Activated T-helper 1 cell treated with anti-CD3 and anti-CD28 coated beads, Interleukin-12 subunit alpha, Interleukin-12 subunit beta, Interleukin-2, Interleukin-4 antibody, amounts not matched to agents 30 ng/mL and 10 ng/mL and 1 ng/mL, durations not matched to agents 14 hours and 24 hours and 36 hours (primary cell): ENCODE data around the gene CALCOCO2. TPM values are rescaled to one million over a fixed set of nuclear protein-coding genes. Genes with fewer than 3 reads are reported as not detected.
A peak's percentile ranks its signal among the peaks of the same experiment; 100 is the strongest.
"Not testable (repeated sequence)": the region's sequence is repeated elsewhere in the genome, so short reads cannot be mapped to it uniquely, and the experiment has no call there.

Experiments
- DNase-seq: peaks from one replicate; pipeline ENCODE4 v3.0.0; 2021; ENCODE audit warnings: low spot score
- H3K27ac Mint-ChIP-seq: one replicate; pipeline ENCODE4 v1.8.0; 2021; ENCODE audit warnings: mild to moderate bottlenecking, mixed read lengths
- H3K27me3 Mint-ChIP-seq: one replicate; pipeline ENCODE4 v1.8.0; 2022; ENCODE audit warnings: mild to moderate bottlenecking, moderate library complexity, mixed read lengths; ENCODE audit not compliant: insufficient read depth
- H3K36me3 Mint-ChIP-seq: one replicate; pipeline ENCODE4 v1.8.0; 2021; ENCODE audit warnings: low read depth, mixed read lengths
- H3K4me1 Mint-ChIP-seq: one replicate; pipeline ENCODE4 v1.8.0; 2021; ENCODE audit warnings: low read depth, mixed read lengths
- H3K4me3 Mint-ChIP-seq: one replicate; pipeline ENCODE4 v1.8.0; 2021; ENCODE audit warnings: mild to moderate bottlenecking, moderate library complexity, mixed read lengths
- H3K9me3 Mint-ChIP-seq: one replicate; pipeline ENCODE4 v1.8.0; 2021; ENCODE audit warnings: mixed read lengths
- intact Hi-C: fragments of 100-400 bp; cut with micrococcal nuclease; formaldehyde crosslinking; loops from one replicate; pipeline ENCODE4 v1.15.1; 2024
- total RNA-seq: library from RNA; stranded (reverse); gene quantifications from 2 replicates; pipeline ENCODE4 v1.2.3, GENCODE V29; 2022

The CALCOCO2 gene
- 50.3 and 57.9 TPM in 2 replicates for total RNA-seq

- Mint-ChIP-seq H3K4me1 (peaks cover 50% of the 10 kb centered on the region), H3K27ac (peak within 1 kb of the TSS; percentile 97), H3K9me3 (no peaks in the 10 kb centered on the region), H3K27me3 (peaks cover 12% of the 10 kb centered on the region), H3K4me3 (peak within 1 kb of the TSS; percentile 93), H3K36me3 (peaks cover 11% of the 10 kb centered on the region)
- peak; percentile 85 for DNase-seq
- intact Hi-C loops: loop anchor here (1.0 to 10.0 kb wide), 6 partner anchors 10 to 1186 kb away; partner anchors contain the start of genes ATP5MC1, KPNB1, TTLL6 and UBE2Z
Observed at GRCh38 chr17:48830840-48831548, at the start of gene CALCOCO2. Gene CALCOCO2 (plus strand): TSS chr17:48831035. CDS start chr17:48841708, 10,673 bp downstream.

DNA sequence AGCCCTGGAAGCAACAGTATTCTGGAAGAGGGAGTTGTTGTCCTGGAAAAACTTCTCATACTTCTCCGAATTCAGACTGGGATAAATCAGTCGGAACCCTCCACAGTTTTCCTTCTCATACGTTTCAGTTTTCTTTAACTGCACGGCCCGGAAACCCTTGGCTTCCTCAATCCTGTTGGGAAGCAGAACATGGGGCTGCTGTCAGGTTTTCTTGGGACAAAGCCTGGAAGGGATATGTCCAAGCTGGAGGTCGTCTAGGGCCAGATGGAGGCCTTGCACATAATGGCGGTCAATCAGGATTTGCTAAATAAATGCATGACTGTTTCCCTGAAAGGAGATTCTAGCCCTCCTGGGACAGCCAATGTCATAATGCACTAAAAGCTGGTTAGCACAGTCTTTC, 43.0 kb upstream of the CALCOCO2 start:
- no peak for DNase-seq
- Mint-ChIP-seq H3K4me1 (peaks cover 14% of the 10 kb centered on the region), H3K36me3 (no peaks in the 10 kb centered on the region), H3K9me3 (no peaks in the 10 kb centered on the region), H3K27me3 (peaks cover 37% of the 10 kb centered on the region), H3K4me3 (no peak overlapping the region), H3K27ac (no peak overlapping the region)
- intact Hi-C loops: no loop called here

GRCh38 chr17:48790607-48791127, 40.2 kb upstream of the CALCOCO2 start:
- Mint-ChIP-seq H3K4me3 (no peak overlapping the region), H3K27me3 (peaks cover 42% of the 10 kb centered on the region), H3K9me3 (no peaks in the 10 kb centered on the region), H3K27ac (no peak overlapping the region), H3K4me1 (peaks cover 14% of the 10 kb centered on the region), H3K36me3 (no peaks in the 10 kb centered on the region)
- intact Hi-C loops: loop anchor here (2.0 to 10.0 kb wide), 2 partner anchors 66 to 112 kb away; partner anchors contain the start of genes HOXB13, PRAC1 and PRAC2
- DNase-seq: no peak

GRCh38 chr17:48791128-48792032, 39.5 kb upstream of the CALCOCO2 start:
- peaks cover 42% of the 10 kb centered on the region for H3K27me3 Mint-ChIP-seq

GRCh38 chr17:48792033-48792798, 38.6 kb upstream of the CALCOCO2 start:
- H3K36me3 Mint-ChIP-seq: no peaks in the 10 kb centered on the region
- H3K4me1 Mint-ChIP-seq: peaks cover 14% of the 10 kb centered on the region
- H3K9me3 Mint-ChIP-seq: no peaks in the 10 kb centered on the region
- peaks cover 40% of the 10 kb centered on the region for H3K27me3 Mint-ChIP-seq
- no peak overlapping the region for H3K4me3 Mint-ChIP-seq
- no peak overlapping the region for H3K27ac Mint-ChIP-seq
- intact Hi-C loops: loop anchor here (10.0 kb wide), 1 partner anchor 67 kb away; the partner anchor contains the start of genes HOXB13, PRAC1 and PRAC2
- no peak for DNase-seq

More at GRCh38 chr17:48791128-48792032, 39.5 kb upstream of the CALCOCO2 start:
- H3K36me3 Mint-ChIP-seq: no peaks in the 10 kb centered on the region
- H3K4me3 Mint-ChIP-seq: no peak overlapping the region
- DNase-seq: no peak
- peaks cover 14% of the 10 kb centered on the region for H3K4me1 Mint-ChIP-seq
- intact Hi-C loops: loop anchor here (2.0 to 10.0 kb wide), 2 partner anchors 67 to 113 kb away; partner anchors contain the start of genes HOXB13, PRAC1 and PRAC2
- H3K27ac Mint-ChIP-seq: no peak overlapping the region
- H3K9me3 Mint-ChIP-seq: no peaks in the 10 kb centered on the region

DNA sequence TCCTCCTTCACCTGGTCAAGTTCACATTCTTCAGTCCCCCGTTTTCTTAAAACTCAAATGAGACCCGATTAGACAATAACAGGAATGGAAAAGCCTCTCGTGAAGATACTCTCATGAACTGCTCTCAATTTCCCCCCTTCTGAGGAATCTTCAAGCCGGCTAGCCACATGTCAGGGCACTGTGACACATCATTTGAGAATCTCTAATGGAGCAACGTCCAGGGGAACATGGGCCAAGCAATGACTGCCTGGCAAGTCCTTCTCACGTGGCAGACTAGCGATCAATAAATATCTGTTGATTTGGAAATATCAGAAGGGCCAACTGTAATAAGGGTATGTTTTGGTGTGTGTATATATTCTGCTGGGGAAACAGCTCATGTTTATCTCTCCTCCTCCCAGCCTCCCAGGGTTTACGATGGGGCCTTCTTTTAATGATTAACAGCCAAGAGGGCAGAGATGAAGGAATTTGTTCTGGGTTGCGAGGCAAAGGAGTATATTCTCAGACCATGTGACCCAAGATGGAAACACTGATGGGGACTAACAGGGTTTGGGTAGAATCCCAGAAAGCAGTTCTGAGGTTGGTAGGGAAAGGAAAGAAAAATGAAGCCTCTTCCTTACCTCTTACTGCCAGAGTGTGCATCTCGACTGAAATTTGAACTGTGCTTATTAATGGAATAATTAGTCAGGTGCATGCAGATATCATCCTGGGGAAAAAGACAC, 35.2 kb upstream of the CALCOCO2 start:
- intact Hi-C loops: loop anchor here (10.0 kb wide), 1 partner anchor 71 kb away; the partner anchor contains the start of genes HOXB13, PRAC1 and PRAC2
- Mint-ChIP-seq H3K4me1 (peaks cover 14% of the 10 kb centered on the region), H3K27me3 (peaks cover 32% of the 10 kb centered on the region), H3K36me3 (no peaks in the 10 kb centered on the region), H3K9me3 (no peaks in the 10 kb centered on the region), H3K4me3 (no peak overlapping the region), H3K27ac (no peak overlapping the region)
- DNase-seq: no peak

GRCh38 chr17:48796163-48796522, 34.7 kb upstream of the CALCOCO2 start:
- H3K4me3 Mint-ChIP-seq, H3K27ac Mint-ChIP-seq, DNase-seq, H3K36me3 Mint-ChIP-seq, H3K9me3 Mint-ChIP-seq: not testable (repeated sequence)
- peaks cover 34% of the 10 kb centered on the region for H3K27me3 Mint-ChIP-seq
- peaks cover 13% of the 10 kb centered on the region for H3K4me1 Mint-ChIP-seq
- intact Hi-C loops: loop anchor here (10.0 kb wide), 1 partner anchor 71 kb away; the partner anchor contains the start of genes HOXB13, PRAC1 and PRAC2

GRCh38 chr17:48799069-48799723, 31.6 kb upstream of the CALCOCO2 start:
- no peaks in the 10 kb centered on the region for H3K36me3 Mint-ChIP-seq
- intact Hi-C loops: loop anchor here (10.0 kb wide), 1 partner anchor 74 kb away; the partner anchor contains the start of genes HOXB13, PRAC1 and PRAC2
- no peaks in the 10 kb centered on the region for H3K4me1 Mint-ChIP-seq
- H3K27ac Mint-ChIP-seq: no peak overlapping the region
- H3K27me3 Mint-ChIP-seq: peaks cover 28% of the 10 kb centered on the region
- DNase-seq: no peak
- H3K4me3 Mint-ChIP-seq: no peak overlapping the region
- no peaks in the 10 kb centered on the region for H3K9me3 Mint-ChIP-seq

DNA sequence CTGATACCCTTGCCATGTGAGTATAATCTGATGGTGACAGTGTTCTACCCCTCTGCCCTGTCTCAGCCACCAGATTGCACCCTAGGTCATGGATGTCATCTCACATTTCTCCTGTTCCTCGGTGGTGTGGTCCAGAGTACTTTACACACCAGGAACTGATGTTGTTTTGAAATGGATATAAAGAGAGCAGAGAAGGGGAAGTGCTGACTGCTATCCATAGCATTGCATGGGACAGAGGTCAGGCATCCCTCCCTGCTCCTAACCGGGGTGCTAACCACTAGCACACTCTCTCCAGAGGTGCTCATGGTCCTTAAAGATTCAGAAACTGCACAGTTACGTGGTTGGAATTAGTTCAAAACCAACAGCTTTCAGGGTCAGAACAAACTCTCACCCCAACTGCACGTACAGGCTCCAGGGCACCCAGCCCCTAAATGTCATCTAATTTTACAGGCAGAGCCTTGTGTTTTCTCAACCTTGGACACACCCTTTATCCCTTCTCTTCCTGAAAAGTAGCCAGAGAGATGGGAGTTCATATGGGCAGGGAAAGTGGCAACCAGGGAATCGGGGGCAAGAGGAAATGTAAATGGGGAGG, 30.1 kb upstream of the CALCOCO2 start:
- Mint-ChIP-seq H3K9me3 (no peaks in the 10 kb centered on the region), H3K36me3 (no peaks in the 10 kb centered on the region), H3K4me3 (no peak overlapping the region), H3K27ac (no peak overlapping the region), H3K4me1 (no peaks in the 10 kb centered on the region), H3K27me3 (peaks cover 33% of the 10 kb centered on the region)
- no peak for DNase-seq
- intact Hi-C loops: no loop called here

- Mint-ChIP-seq H3K4me3 (no peak overlapping the region), H3K4me1 (no peaks in the 10 kb centered on the region), H3K36me3 (no peaks in the 10 kb centered on the region), H3K27ac (no peak overlapping the region), H3K9me3 (no peaks in the 10 kb centered on the region), H3K27me3 (peaks cover 27% of the 10 kb centered on the region)
- peak; percentile 54 for DNase-seq
- intact Hi-C loops: loop anchor here (1.0 to 5.0 kb wide), 5 partner anchors 37 to 227 kb away; no protein-coding TSS in a partner anchor
Observed at GRCh38 chr17:48804936-48805411, 25.9 kb upstream of the CALCOCO2 start.

GRCh38 chr17:48809182-48809581, 21.7 kb upstream of the CALCOCO2 start:
- Mint-ChIP-seq H3K36me3 (no peaks in the 10 kb centered on the region), H3K9me3 (no peaks in the 10 kb centered on the region), H3K27me3 (peaks cover 24% of the 10 kb centered on the region), H3K4me3 (no peak overlapping the region), H3K27ac (no peak overlapping the region), H3K4me1 (no peaks in the 10 kb centered on the region)
- intact Hi-C loops: loop anchor here (5.0 kb wide), 2 partner anchors 33 to 137 kb away; no protein-coding TSS in a partner anchor
- no peak for DNase-seq
